GM19025 (cell line): ENCODE data around the gene FATE1.

Source experiments
- ATAC-seq: cut with Tn5 transposase; IDR thresholded peaks from one replicate; pipeline ENCODE4 v1.9.1; 2021; ENCODE audit warnings: mild to moderate bottlenecking, low read depth, moderate library complexity; ENCODE audit not compliant: unreplicated experiment

The FATE1 gene

GRCh38 chrX:151738751-151739150 is 22.9 kb downstream of the FATE1 start:
- ATAC-seq, result no peak

DNA sequence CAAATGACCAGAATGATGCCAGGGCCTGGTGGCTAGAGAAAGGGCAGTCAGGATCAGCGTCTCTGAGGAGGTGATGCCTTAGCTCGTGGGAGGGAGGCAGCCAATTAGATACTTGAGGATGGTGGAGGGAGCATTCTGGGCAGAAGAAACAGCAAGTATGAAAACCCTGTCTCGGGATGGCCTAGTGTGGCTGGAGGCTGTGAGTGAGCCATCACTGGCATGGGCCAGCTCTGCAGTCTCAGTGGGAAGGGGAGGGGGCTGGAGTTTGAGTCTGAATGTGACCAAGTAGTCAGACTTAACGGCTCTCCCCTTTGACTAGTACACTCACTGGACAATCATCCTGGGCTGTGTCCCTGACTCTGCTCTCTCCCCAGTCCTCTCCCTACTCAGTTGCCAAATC is 25.8 kb downstream of the FATE1 start:
- ATAC-seq, result no peak

DNA sequence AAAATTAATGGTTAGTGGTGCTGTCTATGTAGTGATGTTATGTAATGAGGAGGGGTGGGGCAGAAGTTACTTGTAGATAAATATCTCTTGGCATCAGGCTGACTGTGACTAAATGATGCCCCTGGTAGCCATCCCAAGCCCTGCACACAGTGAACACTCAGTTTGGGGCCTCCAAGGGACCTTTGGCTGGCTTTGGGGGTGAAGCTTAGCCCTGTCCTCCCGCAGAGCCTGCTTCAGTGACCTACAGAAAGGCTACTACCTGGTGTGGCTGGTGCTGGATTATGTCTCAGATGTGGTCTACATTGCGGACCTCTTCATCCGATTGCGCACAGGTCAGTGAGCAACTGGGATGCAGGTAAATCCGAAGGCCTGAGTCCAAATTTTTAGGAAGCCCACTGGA is 26.5 kb downstream of the FATE1 start:
- no peak for ATAC-seq

DNA sequence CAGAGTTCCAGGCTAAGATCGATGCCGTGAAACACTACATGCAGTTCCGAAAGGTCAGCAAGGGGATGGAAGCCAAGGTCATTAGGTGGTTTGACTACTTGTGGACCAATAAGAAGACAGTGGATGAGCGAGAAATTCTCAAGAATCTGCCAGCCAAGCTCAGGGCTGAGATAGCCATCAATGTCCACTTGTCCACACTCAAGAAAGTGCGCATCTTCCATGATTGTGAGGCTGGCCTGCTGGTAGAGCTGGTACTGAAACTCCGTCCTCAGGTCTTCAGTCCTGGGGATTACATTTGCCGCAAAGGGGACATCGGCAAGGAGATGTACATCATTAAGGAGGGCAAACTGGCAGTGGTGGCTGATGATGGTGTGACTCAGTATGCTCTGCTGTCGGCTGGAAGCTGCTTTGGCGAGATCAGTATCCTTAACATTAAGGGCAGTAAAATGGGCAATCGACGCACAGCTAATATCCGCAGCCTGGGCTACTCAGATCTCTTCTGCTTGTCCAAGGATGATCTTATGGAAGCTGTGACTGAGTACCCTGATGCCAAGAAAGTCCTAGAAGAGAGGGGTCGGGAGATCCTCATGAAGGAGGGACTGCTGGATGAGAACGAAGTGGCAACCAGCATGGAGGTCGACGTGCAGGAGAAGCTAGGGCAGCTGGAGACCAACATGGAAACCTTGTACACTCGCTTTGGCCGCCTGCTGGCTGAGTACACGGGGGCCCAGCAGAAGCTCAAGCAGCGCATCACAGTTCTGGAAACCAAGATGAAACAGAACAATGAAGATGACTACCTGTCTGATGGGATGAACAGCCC is 28.0 kb downstream of the FATE1 start:
- no peak for ATAC-seq

DNA sequence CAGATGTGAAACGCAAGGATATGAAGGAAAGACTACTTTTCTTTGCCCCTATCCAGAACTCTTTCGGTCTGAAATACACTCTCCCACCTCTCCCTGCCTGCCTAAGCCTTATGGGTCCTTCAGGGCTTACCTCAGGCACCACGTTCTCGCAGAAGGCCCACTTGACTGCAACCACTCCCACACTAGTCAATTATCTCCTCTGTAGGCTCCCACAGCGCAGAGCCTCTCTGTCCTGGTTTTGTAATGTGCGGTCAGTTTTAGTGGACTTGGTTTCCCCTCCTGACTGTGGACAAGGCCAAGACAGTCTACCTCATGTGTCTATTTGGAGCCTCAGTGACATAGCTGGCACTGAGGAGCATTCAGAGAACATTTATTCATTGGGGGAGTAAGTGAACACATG is 29.8 kb downstream of the FATE1 start:
- ATAC-seq, result no peak

GRCh38 chrX:151746502-151746901 is 30.7 kb downstream of the FATE1 start:
- no peak for ATAC-seq

DNA sequence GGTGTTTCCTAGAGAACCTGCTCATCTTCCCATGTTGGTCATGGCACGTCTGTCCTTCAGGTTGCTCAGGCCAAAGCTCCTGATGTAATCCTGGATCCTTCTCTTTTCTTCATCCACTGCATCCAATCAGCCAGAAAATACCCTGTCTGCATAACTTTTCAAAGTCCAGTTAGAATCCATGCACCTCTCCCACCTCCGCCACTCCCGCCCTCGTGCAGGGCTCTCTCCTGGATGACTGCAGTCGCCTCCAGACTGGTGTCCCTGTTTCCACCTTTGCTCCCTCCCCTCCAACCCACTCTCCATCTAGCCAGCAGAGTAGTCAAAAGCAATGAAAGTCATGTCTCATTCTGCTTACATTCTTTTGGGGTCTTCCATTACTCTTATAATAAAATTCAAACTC is 34.7 kb downstream of the FATE1 start:
- ATAC-seq, result no peak

DNA sequence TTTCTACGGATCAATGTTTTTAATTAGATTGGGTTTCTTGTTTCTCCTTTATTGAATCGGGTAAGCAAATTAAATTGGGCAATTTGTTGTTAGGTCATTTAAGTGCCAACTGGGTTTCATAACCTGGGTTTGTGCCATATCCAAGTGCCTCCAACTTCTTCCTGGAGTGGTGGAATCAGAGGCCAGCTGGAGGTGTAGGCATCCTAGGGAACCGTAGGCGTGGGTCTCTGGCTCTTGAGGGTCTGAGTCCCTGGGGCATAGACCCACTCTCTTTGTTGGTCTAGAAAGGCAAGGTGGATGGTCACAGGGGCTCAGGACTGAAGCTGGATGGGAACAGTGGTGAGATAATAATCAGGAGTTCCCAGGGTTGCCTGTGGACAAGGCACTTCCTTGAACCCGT is 37.0 kb downstream of the FATE1 start:
- ATAC-seq, result no peak

GRCh38 chrX:151753313-151754046 is 37.6 kb downstream of the FATE1 start:
- no peak for ATAC-seq

GRCh38 chrX:151754047-151754429 is 38.2 kb downstream of the FATE1 start:
- no peak for ATAC-seq

GRCh38 chrX:151754641-151755215 is 38.9 kb downstream of the FATE1 start:
- ATAC-seq, result no peak

- no peak for ATAC-seq
Measured at GRCh38 chrX:151759041-151759708, 43.3 kb downstream of the FATE1 start.

DNA sequence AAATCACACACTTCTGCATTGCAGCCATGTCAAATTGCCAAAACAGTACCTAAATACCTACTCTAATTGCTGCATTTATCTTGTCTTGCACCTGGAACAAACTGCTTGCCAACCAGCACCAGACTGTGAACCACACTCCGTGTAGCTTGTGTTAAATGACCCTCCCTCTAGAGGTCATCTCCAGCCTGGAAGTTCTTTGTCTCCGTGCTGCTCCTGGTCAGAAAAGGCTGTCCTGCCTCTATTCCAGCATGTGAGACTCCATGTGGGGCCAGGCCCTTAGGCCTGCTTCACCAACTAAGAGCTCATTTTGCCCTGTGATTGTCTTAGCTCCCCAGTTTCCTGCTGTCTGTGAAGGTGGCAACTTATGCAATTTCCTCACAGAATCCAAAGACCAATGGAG is 47.0 kb downstream of the FATE1 start:
- ATAC-seq, result no peak

- ATAC-seq, result no peak
Measured at GRCh38 chrX:151763711-151764110, 47.9 kb downstream of the FATE1 start.

DNA sequence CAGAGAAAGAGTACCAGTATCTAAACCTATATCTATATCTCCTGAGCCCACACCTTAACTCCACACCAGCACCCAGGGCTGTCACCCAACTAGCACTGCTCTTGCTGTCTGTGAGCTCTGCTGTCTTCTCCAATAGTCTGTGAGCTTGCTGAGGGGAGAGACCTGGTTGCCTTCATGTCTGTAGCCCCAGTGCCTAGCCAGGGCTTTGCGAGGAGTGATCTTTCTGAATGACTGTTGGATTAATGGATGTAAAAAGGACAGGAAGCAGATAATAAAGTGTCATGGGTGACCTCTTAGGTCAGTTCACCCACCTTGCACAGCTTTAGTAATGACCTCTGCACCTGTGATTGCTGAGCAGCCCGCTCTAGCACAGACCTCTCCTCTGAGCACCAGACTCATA is 49.2 kb downstream of the FATE1 start:
- ATAC-seq, result no peak

GRCh38 chrX:151771726-151772125 is 55.9 kb downstream of the FATE1 start:
- ATAC-seq, result no peak
